ENCODE measurements around the gene STXBP6. TPM values are rescaled to one million over a fixed set of nuclear protein-coding genes. Genes with fewer than 3 reads are reported as not detected.

STXBP6 gene
- total and polyA plus RNA-seq, 10 of the 15 experiments (the other 5 are each of a cell fraction or from before 2014, with no cell fraction given), result 1.2 to 47.3 (median 1.9) TPM

DNA sequence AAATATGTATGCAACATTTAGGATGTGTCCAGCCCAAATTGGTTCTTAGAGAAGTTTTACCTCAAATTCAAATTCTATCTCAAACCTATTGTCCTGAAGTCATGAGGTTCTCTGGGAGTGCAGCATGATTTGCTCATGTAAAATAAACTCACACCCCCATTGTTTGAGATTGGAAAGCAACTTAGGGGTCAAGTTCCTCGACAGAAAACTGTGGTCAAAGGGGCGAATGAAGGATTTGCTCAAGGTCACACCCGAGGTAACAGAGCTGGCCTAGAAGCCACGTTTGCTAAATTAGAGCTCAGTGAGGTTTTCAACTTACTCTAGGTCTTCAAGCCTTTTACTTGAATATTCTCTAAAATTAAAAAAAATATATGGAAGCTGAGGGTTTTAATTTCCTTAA lies 218.3 kb downstream of the STXBP6 start:
- H3K4me2 ChIP-seq (ENCODE audit: control insufficient read depth, insufficient read depth), result no peak overlapping the region
- no peak overlapping the region for H3K4me3 ChIP-seq
- 0% methylated on average over 4 of the region's 4 CpGs for WGBS (ENCODE audit: insufficient coverage, insufficient replicate concordance, low lambda C conversion rate, missing lambda C conversion rate)
- no TSS peak for BruUV-seq (replicated peaks)
- no peak overlapping the region for H3K9ac ChIP-seq (ENCODE audit: control insufficient read depth, insufficient read depth, low read length)
- H3K27me3 ChIP-seq (replicated peaks in 1 of 2; ENCODE audit: control insufficient read depth in 2 of 2, insufficient read depth in 2 of 2, low read length in 1 of 2), result no peaks in the 10 kb centered on the region
- DNase-seq (ENCODE audit: low read depth, low spot score) (no peak), FAIRE-seq (no peak), ATAC-seq (no peak)
- no peak overlapping the region for H2AFZ ChIP-seq (ENCODE audit: control insufficient read depth, low read depth, low read length)
- no peaks in the 10 kb centered on the region for H4K20me1 ChIP-seq (ENCODE audit: control insufficient read depth, insufficient read depth)
- ChIA-PET POLR2A (interaction anchor here (0.5 kb wide), 1 partner anchor 205 kb away, joined by 6 read pairs; no protein-coding TSS in a partner anchor), CTCF (no interaction called here), RAD21 (ENCODE audit: unreplicated experiment) (interaction anchor here (1.0 to 1.2 kb wide), 3 partner anchors 123 to 498 kb away, joined by 3 to 5 read pairs (median 4); no protein-coding TSS in a partner anchor), SMC1A (ENCODE audit: uncharacterized antibody, unreplicated experiment) (interaction anchor here (0.8 to 4.4 kb wide), 11 partner anchors 9 to 198 kb away, joined by 3 to 27 read pairs (median 4); no protein-coding TSS in a partner anchor)
- in situ Hi-C loops (cut with MboI), result no loop called here
- H3K36me3 ChIP-seq (ENCODE audit: control insufficient read depth in 2 of 2, insufficient read depth in 2 of 2, low read length in 1 of 2), result no peaks in the 10 kb centered on the region
- TF ChIP-seq ZNF622 (IDR thresholded peaks at IDR 0.05) (no peak), ZSCAN29 (IDR thresholded peaks at IDR 0.05) (no peak)
- TF ChIP-seq, protein P1, sequence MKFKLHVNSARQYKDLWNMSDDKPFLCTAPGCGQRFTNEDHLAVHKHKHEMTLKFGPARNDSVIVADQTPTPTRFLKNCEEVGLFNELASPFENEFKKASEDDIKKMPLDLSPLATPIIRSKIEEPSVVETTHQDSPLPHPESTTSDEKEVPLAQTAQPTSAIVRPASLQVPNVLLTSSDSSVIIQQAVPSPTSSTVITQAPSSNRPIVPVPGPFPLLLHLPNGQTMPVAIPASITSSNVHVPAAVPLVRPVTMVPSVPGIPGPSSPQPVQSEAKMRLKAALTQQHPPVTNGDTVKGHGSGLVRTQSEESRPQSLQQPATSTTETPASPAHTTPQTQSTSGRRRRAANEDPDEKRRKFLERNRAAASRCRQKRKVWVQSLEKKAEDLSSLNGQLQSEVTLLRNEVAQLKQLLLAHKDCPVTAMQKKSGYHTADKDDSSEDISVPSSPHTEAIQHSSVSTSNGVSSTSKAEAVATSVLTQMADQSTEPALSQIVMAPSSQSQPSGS (IDR thresholded peaks at IDR 0.05; ENCODE audit: low read length), result no peak
- TF ChIP-seq, protein P2, sequence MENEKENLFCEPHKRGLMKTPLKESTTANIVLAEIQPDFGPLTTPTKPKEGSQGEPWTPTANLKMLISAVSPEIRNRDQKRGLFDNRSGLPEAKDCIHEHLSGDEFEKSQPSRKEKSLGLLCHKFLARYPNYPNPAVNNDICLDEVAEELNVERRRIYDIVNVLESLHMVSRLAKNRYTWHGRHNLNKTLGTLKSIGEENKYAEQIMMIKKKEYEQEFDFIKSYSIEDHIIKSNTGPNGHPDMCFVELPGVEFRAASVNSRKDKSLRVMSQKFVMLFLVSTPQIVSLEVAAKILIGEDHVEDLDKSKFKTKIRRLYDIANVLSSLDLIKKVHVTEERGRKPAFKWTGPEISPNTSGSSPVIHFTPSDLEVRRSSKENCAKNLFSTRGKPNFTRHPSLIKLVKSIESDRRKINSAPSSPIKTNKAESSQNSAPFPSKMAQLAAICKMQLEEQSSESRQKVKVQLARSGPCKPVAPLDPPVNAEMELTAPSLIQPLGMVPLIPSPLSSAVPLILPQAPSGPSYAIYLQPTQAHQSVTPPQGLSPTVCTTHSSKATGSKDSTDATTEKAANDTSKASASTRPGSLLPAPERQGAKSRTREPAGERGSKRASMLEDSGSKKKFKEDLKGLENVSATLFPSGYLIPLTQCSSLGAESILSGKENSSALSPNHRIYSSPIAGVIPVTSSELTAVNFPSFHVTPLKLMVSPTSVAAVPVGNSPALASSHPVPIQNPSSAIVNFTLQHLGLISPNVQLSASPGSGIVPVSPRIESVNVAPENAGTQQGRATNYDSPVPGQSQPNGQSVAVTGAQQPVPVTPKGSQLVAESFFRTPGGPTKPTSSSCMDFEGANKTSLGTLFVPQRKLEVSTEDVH (IDR thresholded peaks at IDR 0.05; ENCODE audit: low read depth, partially characterized antibody), result no peak
- TF ChIP-seq, protein P3, sequence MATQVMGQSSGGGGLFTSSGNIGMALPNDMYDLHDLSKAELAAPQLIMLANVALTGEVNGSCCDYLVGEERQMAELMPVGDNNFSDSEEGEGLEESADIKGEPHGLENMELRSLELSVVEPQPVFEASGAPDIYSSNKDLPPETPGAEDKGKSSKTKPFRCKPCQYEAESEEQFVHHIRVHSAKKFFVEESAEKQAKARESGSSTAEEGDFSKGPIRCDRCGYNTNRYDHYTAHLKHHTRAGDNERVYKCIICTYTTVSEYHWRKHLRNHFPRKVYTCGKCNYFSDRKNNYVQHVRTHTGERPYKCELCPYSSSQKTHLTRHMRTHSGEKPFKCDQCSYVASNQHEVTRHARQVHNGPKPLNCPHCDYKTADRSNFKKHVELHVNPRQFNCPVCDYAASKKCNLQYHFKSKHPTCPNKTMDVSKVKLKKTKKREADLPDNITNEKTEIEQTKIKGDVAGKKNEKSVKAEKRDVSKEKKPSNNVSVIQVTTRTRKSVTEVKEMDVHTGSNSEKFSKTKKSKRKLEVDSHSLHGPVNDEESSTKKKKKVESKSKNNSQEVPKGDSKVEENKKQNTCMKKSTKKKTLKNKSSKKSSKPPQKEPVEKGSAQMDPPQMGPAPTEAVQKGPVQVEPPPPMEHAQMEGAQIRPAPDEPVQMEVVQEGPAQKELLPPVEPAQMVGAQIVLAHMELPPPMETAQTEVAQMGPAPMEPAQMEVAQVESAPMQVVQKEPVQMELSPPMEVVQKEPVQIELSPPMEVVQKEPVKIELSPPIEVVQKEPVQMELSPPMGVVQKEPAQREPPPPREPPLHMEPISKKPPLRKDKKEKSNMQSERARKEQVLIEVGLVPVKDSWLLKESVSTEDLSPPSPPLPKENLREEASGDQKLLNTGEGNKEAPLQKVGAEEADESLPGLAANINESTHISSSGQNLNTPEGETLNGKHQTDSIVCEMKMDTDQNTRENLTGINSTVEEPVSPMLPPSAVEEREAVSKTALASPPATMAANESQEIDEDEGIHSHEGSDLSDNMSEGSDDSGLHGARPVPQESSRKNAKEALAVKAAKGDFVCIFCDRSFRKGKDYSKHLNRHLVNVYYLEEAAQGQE (IDR thresholded peaks at IDR 0.05; ENCODE audit: low read depth, low read length), result no peak
- no peaks in the 10 kb centered on the region for H3K79me2 ChIP-seq (ENCODE audit: control insufficient read depth, insufficient read depth, low read length)
- H3K4me1 ChIP-seq (ENCODE audit: control insufficient read depth, insufficient read depth, low read length), result no peaks in the 10 kb centered on the region
- H3K9me3 ChIP-seq (replicated peaks; ENCODE audit: control insufficient read depth, insufficient read depth, low read length), result no peaks in the 10 kb centered on the region
- H3K27ac ChIP-seq (ENCODE audit: control insufficient read depth, insufficient read depth), result no peak overlapping the region
- intact Hi-C loops (cut with micrococcal nuclease; ENCODE audit: unreplicated experiment), result no loop called here
